ENCODE results near the gene PLA2G4B.

- TF ChIP-seq CTCF (IDR thresholded peaks at IDR 0.05) (no peak), POLR2A (IDR thresholded peaks at IDR 0.05) (no peak)
Observed at GRCh38 chr15:41879321-41879845, 40.7 kb downstream of the PLA2G4B start.

All from breast epithelium (tissue), 3 donors.